HUES48 (cell line): ENCODE measurements around the gene MFF.

Experiments used
- H3K27ac ChIP-seq: one replicate; pipeline ENCODE4 v1.7.0; 2013; ENCODE audit warnings: low read depth, low read length, inconsistent platforms
- H3K27me3 ChIP-seq: 2 replicates; pipeline ENCODE4 v1.6.1; 2013; ENCODE audit warnings: mild to moderate bottlenecking, low read length; ENCODE audit not compliant: control insufficient read depth, insufficient read depth
- H3K36me3 ChIP-seq: 2 replicates; pipeline ENCODE4 v1.6.1; 2013; ENCODE audit warnings: low read length; ENCODE audit not compliant: control insufficient read depth, insufficient read depth
- H3K4me1 ChIP-seq: 2 replicates; pipeline ENCODE4 v1.6.1; 2013; ENCODE audit warnings: mild to moderate bottlenecking, low read length; ENCODE audit not compliant: control insufficient read depth, insufficient read depth
- H3K4me3 ChIP-seq: 2 replicates; pipeline ENCODE4 v1.5.1; 2013; ENCODE audit warnings: mild to moderate bottlenecking, low read depth, low read length
- H3K9ac ChIP-seq: 2 replicates; pipeline ENCODE4 v1.6.1; 2013; ENCODE audit warnings: mild to moderate bottlenecking, low read depth, low read length, moderate library complexity
- H3K9me3 ChIP-seq: 2 replicates; pipeline ENCODE4 v1.6.1; 2013; ENCODE audit warnings: low read length; ENCODE audit not compliant: control insufficient read depth, insufficient read depth

Gene MFF

GRCh38 chr2:227335713-227336112 is 10.7 kb downstream of the MFF start:
- Histone ChIP-seq H3K27me3 (no peaks in the 10 kb centered on the region), H3K9me3 (no peaks in the 10 kb centered on the region), H3K9ac (no peak overlapping the region), H3K4me3 (no peak overlapping the region), H3K27ac (no peak overlapping the region), H3K36me3 (peaks cover 68% of the 10 kb centered on the region), H3K4me1 (no peaks in the 10 kb centered on the region)

GRCh38 chr2:227337442-227337841 is 12.4 kb downstream of the MFF start:
- no peak overlapping the region for H3K9ac ChIP-seq
- no peak overlapping the region for H3K27ac ChIP-seq
- peaks cover 74% of the 10 kb centered on the region for H3K36me3 ChIP-seq
- H3K4me3 ChIP-seq: no peak overlapping the region
- no peaks in the 10 kb centered on the region for H3K27me3 ChIP-seq
- H3K4me1 ChIP-seq: no peaks in the 10 kb centered on the region
- H3K9me3 ChIP-seq: no peaks in the 10 kb centered on the region

- Histone ChIP-seq H3K9ac (no peak overlapping the region), H3K4me3 (no peak overlapping the region), H3K4me1 (no peaks in the 10 kb centered on the region), H3K27ac (no peak overlapping the region), H3K27me3 (no peaks in the 10 kb centered on the region), H3K9me3 (no peaks in the 10 kb centered on the region), H3K36me3 (peaks cover 68% of the 10 kb centered on the region)
Observed at GRCh38 chr2:227339098-227339599, 14.1 kb downstream of the MFF start.

GRCh38 chr2:227340106-227340505 is 15.1 kb downstream of the MFF start:
- Histone ChIP-seq H3K4me1 (no peaks in the 10 kb centered on the region), H3K9me3 (no peaks in the 10 kb centered on the region), H3K9ac (no peak overlapping the region), H3K27me3 (no peaks in the 10 kb centered on the region), H3K27ac (no peak overlapping the region), H3K36me3 (peaks cover 67% of the 10 kb centered on the region), H3K4me3 (no peak overlapping the region)

DNA sequence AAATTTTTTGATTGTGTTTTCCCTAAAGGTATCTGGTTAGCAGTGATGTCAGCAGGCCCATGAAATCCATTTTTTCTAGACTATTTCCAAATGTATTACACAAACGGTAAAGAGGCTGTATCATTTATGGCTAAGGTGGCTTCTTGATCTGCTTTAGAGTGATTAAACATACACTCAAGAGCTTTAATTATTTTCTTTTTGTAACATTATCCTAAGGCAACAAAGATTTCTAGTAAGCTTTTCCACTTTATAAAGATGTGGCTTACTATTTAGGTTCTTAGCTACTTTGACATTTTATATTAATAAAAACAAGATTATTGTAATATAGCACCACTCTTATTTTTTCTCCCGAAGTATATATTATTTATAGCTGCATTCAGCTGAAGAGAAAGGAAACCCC is 16.5 kb downstream of the MFF start:
- Histone ChIP-seq H3K27me3 (no peaks in the 10 kb centered on the region), H3K27ac (no peak overlapping the region), H3K4me1 (no peaks in the 10 kb centered on the region), H3K9me3 (no peaks in the 10 kb centered on the region), H3K36me3 (peaks cover 64% of the 10 kb centered on the region), H3K9ac (no peak overlapping the region), H3K4me3 (no peak overlapping the region)

GRCh38 chr2:227344231-227344630 is 19.2 kb downstream of the MFF start:
- no peak overlapping the region for H3K9ac ChIP-seq
- peaks cover 71% of the 10 kb centered on the region for H3K36me3 ChIP-seq
- no peak overlapping the region for H3K4me3 ChIP-seq
- no peaks in the 10 kb centered on the region for H3K4me1 ChIP-seq
- H3K9me3 ChIP-seq: no peaks in the 10 kb centered on the region
- H3K27ac ChIP-seq: no peak overlapping the region
- no peaks in the 10 kb centered on the region for H3K27me3 ChIP-seq

- H3K9me3 ChIP-seq: no peaks in the 10 kb centered on the region
- no peak overlapping the region for H3K9ac ChIP-seq
- H3K4me1 ChIP-seq: no peaks in the 10 kb centered on the region; the same call in 1 of the 2 replicates
- H3K27me3 ChIP-seq: no peaks in the 10 kb centered on the region
- no peak overlapping the region for H3K27ac ChIP-seq
- H3K4me3 ChIP-seq: no peak overlapping the region
- H3K36me3 ChIP-seq: peaks cover 53% of the 10 kb centered on the region
Observed at GRCh38 chr2:227347117-227347516, 22.1 kb downstream of the MFF start.

DNA sequence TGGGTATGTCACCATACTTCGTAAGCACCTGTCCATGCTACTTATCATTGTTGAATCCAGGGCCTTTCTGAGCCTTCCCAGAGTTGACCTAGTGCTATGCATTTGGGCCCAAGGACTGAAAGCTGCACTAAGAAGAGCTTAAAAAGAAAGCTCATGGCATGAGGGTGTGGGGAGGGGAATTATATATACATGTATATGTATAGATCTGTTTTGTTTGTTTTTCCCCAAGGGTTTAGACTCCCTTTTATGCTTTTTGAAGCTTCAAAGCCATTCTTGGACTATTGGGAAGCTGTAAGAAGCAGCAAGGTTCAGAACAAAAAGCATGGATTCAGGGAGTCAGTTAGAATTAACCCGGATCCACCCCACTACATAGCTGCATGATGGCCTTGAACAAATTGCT is 23.3 kb downstream of the MFF start:
- H3K36me3 ChIP-seq: peaks cover 50% of the 10 kb centered on the region
- H3K27ac ChIP-seq: no peak overlapping the region
- H3K9me3 ChIP-seq: no peaks in the 10 kb centered on the region
- H3K4me1 ChIP-seq: peaks cover 6% of the 10 kb centered on the region
- H3K9ac ChIP-seq: no peak overlapping the region
- no peaks in the 10 kb centered on the region for H3K27me3 ChIP-seq
- H3K4me3 ChIP-seq: no peak overlapping the region

- H3K27me3 ChIP-seq: no peaks in the 10 kb centered on the region
- no peak overlapping the region for H3K27ac ChIP-seq
- no peak overlapping the region for H3K4me3 ChIP-seq
- peaks cover 45% of the 10 kb centered on the region for H3K36me3 ChIP-seq
- H3K9me3 ChIP-seq: no peaks in the 10 kb centered on the region
- no peak overlapping the region for H3K9ac ChIP-seq
- peaks cover 6% of the 10 kb centered on the region for H3K4me1 ChIP-seq
Observed at GRCh38 chr2:227349989-227350612, 25.1 kb downstream of the MFF start.

GRCh38 chr2:227351639-227352038 is 26.6 kb downstream of the MFF start:
- Histone ChIP-seq H3K9ac (no peak overlapping the region), H3K36me3 (peaks cover 50% of the 10 kb centered on the region), H3K4me1 (peaks cover 6% of the 10 kb centered on the region), H3K27ac (no peak overlapping the region), H3K27me3 (no peaks in the 10 kb centered on the region), H3K4me3 (no peak overlapping the region), H3K9me3 (no peaks in the 10 kb centered on the region)

DNA sequence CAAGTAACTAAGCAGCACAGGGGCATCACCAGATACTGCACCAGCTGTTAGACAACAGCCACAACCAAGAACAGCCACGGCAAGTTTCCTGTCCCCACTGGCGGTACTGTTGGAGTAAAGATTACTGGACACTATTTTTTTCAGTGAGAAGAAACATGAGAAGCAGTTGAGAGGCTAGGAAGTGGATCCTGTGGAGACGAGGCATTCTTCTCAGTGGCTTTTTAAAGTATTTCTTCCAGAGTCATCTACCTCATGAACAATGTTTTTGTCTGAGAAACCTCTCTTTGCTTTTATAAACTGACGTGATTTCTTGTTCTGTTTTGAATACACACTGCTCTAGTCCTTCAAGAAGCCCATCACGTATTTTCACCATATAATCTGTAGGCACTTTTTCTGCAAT is 35.3 kb downstream of the MFF start:
- H3K27ac ChIP-seq: no peak overlapping the region
- no peaks in the 10 kb centered on the region for H3K27me3 ChIP-seq
- H3K9ac ChIP-seq: no peak overlapping the region
- H3K4me1 ChIP-seq: no peaks in the 10 kb centered on the region
- no peaks in the 10 kb centered on the region for H3K9me3 ChIP-seq
- H3K36me3 ChIP-seq: peaks cover 44% of the 10 kb centered on the region
- no peak overlapping the region for H3K4me3 ChIP-seq
